H1 (cell line): ENCODE data around the gene CLBA1. TPM values are rescaled to one million over a fixed set of nuclear protein-coding genes. Genes with fewer than 3 reads are reported as not detected.

Source experiments
- CTCF ChIA-PET: fragments of 300-600 bp; sonication (Branson Sonifier 250); formaldehyde crosslinking; loops from one replicate; lab custom pipeline; 2021; ENCODE audit not compliant: partially characterized antibody; lab: Charles Lee
- POLR2A ChIA-PET: fragments of 300-600 bp; sonication (Branson Sonifier 250); formaldehyde crosslinking; loops from one replicate; lab custom pipeline; 2021; ENCODE audit warnings: inconsistent platforms; ENCODE audit not compliant: partially characterized antibody; lab: Charles Lee
- DNase-seq, 2 experiments: peaks; one replicate each; pipeline versions ENCODE4 v3.0.0 to v3.0.0-alpha.2; 2010 to 2022; ENCODE audit warnings: low spot score in 2 of 2, low read depth in 1 of 2, mixed read lengths in 1 of 2
- FAIRE-seq: peaks from 2 replicates; lab custom pipeline; 2011; peaks lifted over from hg19 to GRCh38; lab: Jason Lieb, UNC
- H2AFZ ChIP-seq: 2 replicates; pipeline ENCODE4 v1.8.1; 2012; ENCODE audit warnings: low read length, inconsistent platforms
- H2AK5ac ChIP-seq: 2 replicates; pipeline ENCODE4 v1.6.1; 2013; ENCODE audit warnings: low read depth, low read length
- H2BK120ac ChIP-seq: replicated peaks from 2 replicates; pipeline ENCODE3; 2013; ENCODE audit warnings: low read depth, low read length, inconsistent platforms
- H2BK12ac ChIP-seq: 2 replicates; pipeline ENCODE4 v1.6.1; 2013; ENCODE audit warnings: low read depth, low read length
- H2BK15ac ChIP-seq: 2 replicates; pipeline ENCODE4 v1.6.1; 2013; ENCODE audit warnings: low read length
- H2BK20ac ChIP-seq: 2 replicates; pipeline ENCODE4 v1.6.1; 2013; ENCODE audit warnings: low read length
- H2BK5ac ChIP-seq: 2 replicates; pipeline ENCODE4 v1.6.1; 2013; ENCODE audit warnings: low read depth, low read length
- H3K14ac ChIP-seq: 2 replicates; pipeline ENCODE4 v1.6.1; 2013; ENCODE audit warnings: inconsistent platforms; ENCODE audit not compliant: insufficient read length
- H3K18ac ChIP-seq: 2 replicates; pipeline ENCODE4 v1.6.1; 2013; ENCODE audit warnings: low read length; ENCODE audit errors: extremely low read depth
- H3K23ac ChIP-seq: 2 replicates; pipeline ENCODE4 v1.6.1; 2013; ENCODE audit warnings: inconsistent platforms; ENCODE audit not compliant: insufficient read length
- H3K23me2 ChIP-seq: 2 replicates; pipeline ENCODE4 v1.6.1; 2013; ENCODE audit warnings: low read depth, low read length
- H3K27ac ChIP-seq: 2 replicates; pipeline ENCODE4 v1.6.1; 2011; ENCODE audit warnings: low read depth, low read length, inconsistent platforms
- H3K27me3 ChIP-seq, 4 experiments: replicated peaks in 1 of 4; 1 replicate in 1 of 4; 2 replicates in 3 of 4; pipeline versions ENCODE4 v1.6.1 to v1.8.1; 2011 to 2013; ENCODE audit warnings: low read length in 3 of 4, mild to moderate bottlenecking in 3 of 4, inconsistent platforms in 2 of 4, mixed read lengths in 2 of 4, moderate library complexity in 1 of 4; ENCODE audit not compliant: control insufficient read depth in 3 of 4, insufficient read depth in 3 of 4; ENCODE audit errors: extremely low read depth in 1 of 4
- H3K36me3 ChIP-seq, 4 experiments: 2 replicates each; pipeline versions ENCODE4 v1.6.1 to v1.8.1; 2011 to 2013; ENCODE audit warnings: mild to moderate bottlenecking in 4 of 4, low read length in 3 of 4, moderate library complexity in 2 of 4, control low read depth in 1 of 4, inconsistent platforms in 1 of 4; ENCODE audit not compliant: insufficient read depth in 4 of 4, control insufficient read depth in 2 of 4
- H3K4ac ChIP-seq: replicated peaks from 2 replicates; pipeline ENCODE3; 2013; ENCODE audit warnings: low read length, low read depth, mixed read lengths, inconsistent platforms; ENCODE audit not compliant: insufficient read length
- H3K4me1 ChIP-seq, 4 experiments: replicated peaks in 1 of 4; 1 replicate in 1 of 4; 2 replicates in 3 of 4; pipeline versions ENCODE4 v1.6.1 to v1.8.1; 2011 to 2013; ENCODE audit warnings: low read length in 3 of 4, inconsistent platforms in 2 of 4, mixed read lengths in 1 of 4; ENCODE audit not compliant: insufficient read depth in 4 of 4, control insufficient read depth in 3 of 4
- H3K4me2 ChIP-seq, 2 experiments: 2 replicates each; pipeline versions ENCODE4 v1.6.1 to v1.8.1; 2011 to 2013; ENCODE audit warnings: low read depth in 2 of 2, low read length in 2 of 2, control low read depth in 1 of 2, inconsistent platforms in 1 of 2, mild to moderate bottlenecking in 1 of 2; ENCODE audit not compliant: insufficient read depth in 1 of 2
- H3K4me3 ChIP-seq, 4 experiments: fragments of 200-600, 300-600 bp in 1 of 4; sonication (generic), shearing (Covaris generic), sonication (Bioruptor Twin) in 1 of 4; 2 replicates each; pipeline versions ENCODE4 v1.5.1 to v1.8.1; 2011 to 2016; ENCODE audit warnings: low read length in 4 of 4, low read depth in 3 of 4, control low read depth in 2 of 4, inconsistent platforms in 2 of 4, mild to moderate bottlenecking in 2 of 4, mixed read lengths in 1 of 4, moderate library complexity in 1 of 4; ENCODE audit not compliant: insufficient read depth in 2 of 4; ENCODE audit errors: extremely low read depth in 1 of 4
- H3K56ac ChIP-seq: replicated peaks from 2 replicates; pipeline ENCODE3; 2013; ENCODE audit warnings: low read depth, mild to moderate bottlenecking, mixed read lengths, low read length, inconsistent platforms; ENCODE audit not compliant: insufficient read length
- H3K79me1 ChIP-seq: 2 replicates; pipeline ENCODE4 v1.6.1; 2013; ENCODE audit warnings: low read depth, low read length, control low read depth
- H3K79me2 ChIP-seq, 2 experiments: 2 replicates each; pipeline versions ENCODE4 v1.6.1 to v1.8.1; 2012 to 2013; ENCODE audit warnings: low read length in 2 of 2, mild to moderate bottlenecking in 2 of 2, inconsistent platforms in 1 of 2; ENCODE audit not compliant: insufficient read depth in 2 of 2, control insufficient read depth in 1 of 2
- H3K9ac ChIP-seq, 4 experiments: replicated peaks in 1 of 4; 1 replicate in 1 of 4; 2 replicates in 3 of 4; pipeline versions ENCODE4 v1.6.1 to v1.8.1; 2011 to 2013; ENCODE audit warnings: low read depth in 3 of 4, low read length in 3 of 4, control low read depth in 2 of 4, mild to moderate bottlenecking in 2 of 4, moderate library complexity in 2 of 4, inconsistent platforms in 1 of 4; ENCODE audit errors: extremely low read depth in 1 of 4
- H3K9me3 ChIP-seq, 2 experiments: 2 replicates each; pipeline versions ENCODE4 v1.6.1 to v1.8.1; 2012 to 2013; ENCODE audit warnings: mild to moderate bottlenecking in 2 of 2, moderate library complexity in 2 of 2, control low read depth in 1 of 2, inconsistent platforms in 1 of 2, low read depth in 1 of 2, low read length in 1 of 2, mixed read lengths in 1 of 2; ENCODE audit not compliant: insufficient read depth in 2 of 2
- H4K20me1 ChIP-seq, 2 experiments: replicated peaks in 1 of 2; 2 replicates each; pipeline versions ENCODE3 to v1.8.1; 2011 to 2013; ENCODE audit warnings: inconsistent platforms in 2 of 2, low read length in 2 of 2, mild to moderate bottlenecking in 1 of 2; ENCODE audit not compliant: insufficient read depth in 2 of 2, control insufficient read depth in 1 of 2
- H4K5ac ChIP-seq: 2 replicates; pipeline ENCODE4 v1.6.1; 2013; ENCODE audit warnings: low read length, low read depth, mixed read lengths, inconsistent platforms; ENCODE audit not compliant: insufficient read length
- H4K8ac ChIP-seq: 2 replicates; pipeline ENCODE4 v1.8.0; 2013; ENCODE audit warnings: mild to moderate bottlenecking, moderate library complexity, low read length, inconsistent platforms; ENCODE audit not compliant: insufficient read depth; ENCODE audit errors: extremely low read depth
- H4K91ac ChIP-seq: replicated peaks from 2 replicates; pipeline ENCODE3; 2013; ENCODE audit warnings: low read length, mixed read lengths, inconsistent platforms; ENCODE audit not compliant: insufficient read length
- CTCF ChIP-seq, 3 experiments: IDR thresholded peaks; 1 replicate in 2 of 3; 2 replicates in 1 of 3; pipeline versions ENCODE4 v1.5.1 to v1.6.1; 2011; ENCODE audit warnings: low read length in 3 of 3, mild to moderate bottlenecking in 3 of 3, inconsistent platforms in 2 of 3, low read depth in 1 of 3, moderate library complexity in 1 of 3; ENCODE audit not compliant: insufficient read depth in 1 of 3; ENCODE audit errors: control extremely low read depth in 1 of 3
- GABPA ChIP-seq: IDR thresholded peaks from 2 replicates; pipeline ENCODE4 v1.6.1; 2011; ENCODE audit warnings: mild to moderate bottlenecking, low read length, moderate library complexity, borderline replicate concordance; ENCODE audit not compliant: insufficient read depth
- RFX5 ChIP-seq: IDR thresholded peaks from 2 replicates; pipeline ENCODE4 v1.6.1; 2011; ENCODE audit warnings: low read depth, low read length, improper control_type of control experiment, borderline replicate concordance
- TCF12 ChIP-seq: IDR thresholded peaks from 2 replicates; pipeline ENCODE4 v1.6.1; 2011; ENCODE audit warnings: low read depth, mild to moderate bottlenecking, low read length
- WGBS, 2 experiments: shearing (Covaris generic) in 1 of 2; methylation state at CpG; one replicate each; pipeline versions ENCODE4 v1.1.6 to v1.1.7; 2013 to 2015; ENCODE audit warnings: low lambda C conversion rate in 2 of 2, mixed read lengths in 2 of 2, inconsistent platforms in 1 of 2, low coverage in 1 of 2, missing lambda C conversion rate in 1 of 2; ENCODE audit not compliant: insufficient replicate concordance in 2 of 2, insufficient coverage in 1 of 2, insufficient read length in 1 of 2; ENCODE audit errors: extremely low coverage in 1 of 2, missing lambda C conversion rate in 1 of 2; 5-methylcytosine and 5-hydroxymethylcytosine counted together
- polyA plus RNA-seq, 7 experiments: library from polyadenylated mRNA; depleted of rRNA in 3 of 7; stranded (reverse) in 5 of 7; unstranded in 2 of 7; fragments of >200 nt in 5 of 7; fragments of 200-250 nt in 2 of 7; gene quantifications; 1 replicate in 5 of 7; 2 replicates in 1 of 7; 4 replicates in 1 of 7; pipeline versions ENCODE4 v1.2.1 to v1.2.3, GENCODE V29; 2011 to 2013; ENCODE audit warnings: missing spikeins in 2 of 7, mixed read lengths in 2 of 7
- total RNA-seq: library from RNA; stranded (reverse); fragmentation: NEBNext Ultra II Directional; extraction: Animal tissue kit (Norgen Biotek cat#: 25700); gene quantifications from 2 replicates; pipeline ENCODE4 v1.2.1, GENCODE V29; 2021

CLBA1 gene
- total and polyA plus RNA-seq, 2 of the 8 experiments (the other 6 are each of a cell fraction or from before 2014, with no cell fraction given), result 1.6 to 2.4 TPM

DNA sequence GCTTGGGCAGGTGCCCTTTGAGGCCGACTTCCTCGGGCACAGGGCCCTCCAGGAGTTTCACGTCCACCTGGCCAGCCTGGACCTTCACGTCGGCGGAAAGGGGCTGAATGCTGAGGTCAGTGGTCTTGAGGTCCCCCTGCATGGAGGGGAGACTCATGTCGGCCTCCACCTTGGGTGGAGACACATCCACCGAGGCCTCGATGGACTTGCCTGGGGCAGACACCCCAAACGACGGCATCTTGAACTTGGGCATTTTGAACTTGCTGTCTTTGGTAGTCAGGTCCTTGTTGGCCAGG lies 36.9 kb upstream of the CLBA1 start:
- FAIRE-seq (no peak), DNase-seq (no peak)
- 86% methylated on average over 6 of the region's 11 CpGs; no CpG with 5 or more reads in 1 of the 2 experiments for WGBS, 2 experiments
- H2BK5ac ChIP-seq, result no peak overlapping the region
- H3K27me3 ChIP-seq, result no peaks in the 10 kb centered on the region
- H4K5ac ChIP-seq, result no peak overlapping the region
- no peaks in the 10 kb centered on the region for H3K23me2 ChIP-seq
- no peak overlapping the region for H2BK15ac ChIP-seq
- CTCF ChIA-PET, result no interaction called here
- no peak overlapping the region for H2BK20ac ChIP-seq
- H3K27ac ChIP-seq, result no peak overlapping the region
- TF ChIP-seq RFX5 (no peak), CTCF (IDR thresholded peaks at IDR 0.05; ENCODE audit: control extremely low read depth in 1 of 3, insufficient read depth in 1 of 3, low read depth in 1 of 3, low read length in 3 of 3) (no peak), TCF12 (no peak), GABPA (no peak)
- H3K23ac ChIP-seq, result no peak overlapping the region
- no peak overlapping the region for H4K91ac ChIP-seq
- H3K56ac ChIP-seq, result no peak overlapping the region
- no peak overlapping the region for H3K14ac ChIP-seq
- no peak overlapping the region for H3K4me3 ChIP-seq
- no peak overlapping the region for H3K4ac ChIP-seq
- H3K79me2 ChIP-seq, result no peaks in the 10 kb centered on the region
- no peak overlapping the region for H4K8ac ChIP-seq
- H3K4me2 ChIP-seq, result no peak overlapping the region
- no peaks in the 10 kb centered on the region for H4K20me1 ChIP-seq
- POLR2A ChIA-PET, result no interaction called here
- H2BK120ac ChIP-seq, result no peak overlapping the region
- no peak overlapping the region for H2AFZ ChIP-seq
- no peaks in the 10 kb centered on the region for H3K36me3 ChIP-seq
- no peak overlapping the region for H2BK12ac ChIP-seq
- H3K9ac ChIP-seq, result no peak overlapping the region
- no peak overlapping the region for H3K18ac ChIP-seq
- H3K4me1 ChIP-seq, result no peaks in the 10 kb centered on the region
- H3K9me3 ChIP-seq, result peaks cover 0 to 69% of the 10 kb centered on the region in 2 experiments; a peak in 1 of 4 replicates
- H2AK5ac ChIP-seq, result no peak overlapping the region
- no peaks in the 10 kb centered on the region for H3K79me1 ChIP-seq
